Activated T-helper 17 cell treated with anti-CD3 and anti-CD28 coated beads, Interleukin-2, amount 50 U/mL, for 72 hours (primary cell): ENCODE data around the gene DIP2C. TPM values are rescaled to one million over a fixed set of nuclear protein-coding genes. Genes with fewer than 3 reads are reported as not detected.

Experiments used
- ATAC-seq: fragments of 150-1000 bp; cut with Tn5 transposase; replicated peaks from 2 replicates; pipeline ENCODE4 v1.10.0; 2021; ENCODE audit warnings: mild to moderate bottlenecking, moderate library complexity
- H3K27ac Mint-ChIP-seq: one replicate; pipeline ENCODE4 v1.8.0; 2022; ENCODE audit warnings: mixed read lengths
- H3K27me3 Mint-ChIP-seq: one replicate; pipeline ENCODE4 v1.8.0; 2022; ENCODE audit warnings: mixed read lengths
- H3K36me3 Mint-ChIP-seq: one replicate; pipeline ENCODE4 v1.8.0; 2022; ENCODE audit warnings: low read depth, mild to moderate bottlenecking, mixed read lengths
- H3K4me1 Mint-ChIP-seq: one replicate; pipeline ENCODE4 v1.8.0; 2022; ENCODE audit warnings: mixed read lengths
- H3K4me3 Mint-ChIP-seq: one replicate; pipeline ENCODE4 v1.8.0; 2022; ENCODE audit warnings: mild to moderate bottlenecking, mixed read lengths
- H3K9me3 Mint-ChIP-seq: one replicate; pipeline ENCODE4 v1.8.0; 2022; ENCODE audit warnings: mixed read lengths
- total RNA-seq, 2 donors: library from RNA; stranded (reverse); gene quantifications; one replicate each; pipeline ENCODE4 v1.2.3, GENCODE V29; 2022

DIP2C gene
- total RNA-seq, 2 donors from 2014 or later: 1.1 to 1.9 TPM

- Mint-ChIP-seq H3K4me1 (no peaks in the 10 kb centered on the region), H3K27ac (no peak overlapping the region), H3K36me3 (no peaks in the 10 kb centered on the region), H3K27me3 (no peaks in the 10 kb centered on the region), H3K9me3 (no peaks in the 10 kb centered on the region), H3K4me3 (no peak overlapping the region)
- ATAC-seq: no peak
These were observed 298.9 kb downstream of the DIP2C start for GRCh38 chr10:390449-391100.

GRCh38 chr10:389836-390448 lies 299.5 kb downstream of the DIP2C start:
- ATAC-seq: no peak
- H3K27ac Mint-ChIP-seq: no peak overlapping the region
- H3K27me3 Mint-ChIP-seq: no peaks in the 10 kb centered on the region

GRCh38 chr10:389261-389790 lies 300.1 kb downstream of the DIP2C start:
- Mint-ChIP-seq H3K9me3 (no peaks in the 10 kb centered on the region), H3K27me3 (no peaks in the 10 kb centered on the region), H3K4me1 (no peaks in the 10 kb centered on the region), H3K36me3 (no peaks in the 10 kb centered on the region), H3K27ac (no peak overlapping the region), H3K4me3 (no peak overlapping the region)
- no peak for ATAC-seq

More at GRCh38 chr10:389836-390448, 299.5 kb downstream of the DIP2C start:
- H3K9me3 Mint-ChIP-seq: no peaks in the 10 kb centered on the region
- no peaks in the 10 kb centered on the region for H3K4me1 Mint-ChIP-seq
- no peak overlapping the region for H3K4me3 Mint-ChIP-seq
- no peaks in the 10 kb centered on the region for H3K36me3 Mint-ChIP-seq

- H3K36me3 Mint-ChIP-seq: peaks cover 4% of the 10 kb centered on the region
- no peak for ATAC-seq
- no peak overlapping the region for H3K4me3 Mint-ChIP-seq
- no peaks in the 10 kb centered on the region for H3K27me3 Mint-ChIP-seq
- H3K27ac Mint-ChIP-seq: no peak overlapping the region
- no peaks in the 10 kb centered on the region for H3K4me1 Mint-ChIP-seq
- no peaks in the 10 kb centered on the region for H3K9me3 Mint-ChIP-seq
These were observed 300.8 kb downstream of the DIP2C start for GRCh38 chr10:388661-389045.

GRCh38 chr10:387909-388660 lies 301.4 kb downstream of the DIP2C start:
- Mint-ChIP-seq H3K4me1 (no peaks in the 10 kb centered on the region), H3K4me3 (no peak overlapping the region), H3K27me3 (no peaks in the 10 kb centered on the region), H3K27ac (no peak overlapping the region), H3K36me3 (peaks cover 5% of the 10 kb centered on the region), H3K9me3 (no peaks in the 10 kb centered on the region)
- ATAC-seq: no peak

GRCh38 chr10:387593-387891 lies 301.9 kb downstream of the DIP2C start:
- H3K9me3 Mint-ChIP-seq: no peaks in the 10 kb centered on the region
- H3K36me3 Mint-ChIP-seq: peaks cover 5% of the 10 kb centered on the region
- no peak overlapping the region for H3K27ac Mint-ChIP-seq
- H3K27me3 Mint-ChIP-seq: no peaks in the 10 kb centered on the region
- no peak for ATAC-seq
- H3K4me1 Mint-ChIP-seq: no peaks in the 10 kb centered on the region
- no peak overlapping the region for H3K4me3 Mint-ChIP-seq

- H3K4me1 Mint-ChIP-seq: peaks cover 3% of the 10 kb centered on the region
- H3K9me3 Mint-ChIP-seq: no peaks in the 10 kb centered on the region
- H3K27me3 Mint-ChIP-seq: no peaks in the 10 kb centered on the region
- no peak overlapping the region for H3K27ac Mint-ChIP-seq
- H3K36me3 Mint-ChIP-seq: peaks cover 5% of the 10 kb centered on the region
- H3K4me3 Mint-ChIP-seq: no peak overlapping the region
- no peak for ATAC-seq
These were observed 302.5 kb downstream of the DIP2C start for GRCh38 chr10:386771-387592.

GRCh38 chr10:385571-386300 lies 303.7 kb downstream of the DIP2C start:
- Mint-ChIP-seq H3K36me3 (peaks cover 5% of the 10 kb centered on the region), H3K4me3 (no peak overlapping the region), H3K27ac (no peak overlapping the region), H3K9me3 (peaks cover 4% of the 10 kb centered on the region), H3K4me1 (peaks cover 8% of the 10 kb centered on the region), H3K27me3 (no peaks in the 10 kb centered on the region)
- ATAC-seq: no peak

- peaks cover 8% of the 10 kb centered on the region for H3K4me1 Mint-ChIP-seq
- H3K36me3 Mint-ChIP-seq: peaks cover 5% of the 10 kb centered on the region
- no peak overlapping the region for H3K4me3 Mint-ChIP-seq
- H3K9me3 Mint-ChIP-seq: peaks cover 4% of the 10 kb centered on the region
- no peak overlapping the region for H3K27ac Mint-ChIP-seq
- ATAC-seq: no peak
- H3K27me3 Mint-ChIP-seq: no peaks in the 10 kb centered on the region
These were observed 304.7 kb downstream of the DIP2C start for GRCh38 chr10:384538-385305.

GRCh38 chr10:383519-383918 lies 305.9 kb downstream of the DIP2C start:
- no peak for ATAC-seq
- H3K4me1 Mint-ChIP-seq: peaks cover 8% of the 10 kb centered on the region
- no peaks in the 10 kb centered on the region for H3K27me3 Mint-ChIP-seq
- no peak overlapping the region for H3K27ac Mint-ChIP-seq
- no peak overlapping the region for H3K4me3 Mint-ChIP-seq
- peaks cover 4% of the 10 kb centered on the region for H3K9me3 Mint-ChIP-seq
- H3K36me3 Mint-ChIP-seq: peaks cover 5% of the 10 kb centered on the region

- Mint-ChIP-seq H3K4me1 (peaks cover 12% of the 10 kb centered on the region), H3K4me3 (peak overlapping the region; percentile 41), H3K27ac (peak overlapping the region; percentile 39), H3K27me3 (no peaks in the 10 kb centered on the region), H3K36me3 (peaks cover 5% of the 10 kb centered on the region), H3K9me3 (peaks cover 4% of the 10 kb centered on the region)
- ATAC-seq: peak; percentile 77
These were observed 307.7 kb downstream of the DIP2C start for GRCh38 chr10:381805-382204.

- ATAC-seq: no peak
- Mint-ChIP-seq H3K36me3 (peaks cover 5% of the 10 kb centered on the region), H3K4me1 (peaks cover 12% of the 10 kb centered on the region), H3K27me3 (no peaks in the 10 kb centered on the region), H3K27ac (peak overlapping the region; percentile 39), H3K4me3 (peak overlapping the region; percentile 41), H3K9me3 (peaks cover 4% of the 10 kb centered on the region)
These were observed 308.1 kb downstream of the DIP2C start for GRCh38 chr10:381346-381745.

GRCh38 chr10:380313-380940 lies 309.0 kb downstream of the DIP2C start:
- peaks cover 12% of the 10 kb centered on the region for H3K4me1 Mint-ChIP-seq
- H3K27ac Mint-ChIP-seq: no peak overlapping the region
- H3K9me3 Mint-ChIP-seq: peaks cover 4% of the 10 kb centered on the region
- no peaks in the 10 kb centered on the region for H3K27me3 Mint-ChIP-seq
- no peak for ATAC-seq
- peaks cover 5% of the 10 kb centered on the region for H3K36me3 Mint-ChIP-seq
- no peak overlapping the region for H3K4me3 Mint-ChIP-seq
